NCI-H128 (cell line): ENCODE measurements around the gene CHEK2.
A peak's percentile ranks its signal among the peaks of the same experiment; 100 is the strongest.
"Not testable (repeated sequence)": the region's sequence is repeated elsewhere in the genome, so short reads cannot be mapped to it uniquely, and the experiment has no call there.

Experiments used
- DNase-seq: peaks from one replicate; lab custom pipeline; 2025; ENCODE audit not compliant: unreplicated experiment; lab: John Stamatoyannopoulos, UW

CHEK2 gene

DNA sequence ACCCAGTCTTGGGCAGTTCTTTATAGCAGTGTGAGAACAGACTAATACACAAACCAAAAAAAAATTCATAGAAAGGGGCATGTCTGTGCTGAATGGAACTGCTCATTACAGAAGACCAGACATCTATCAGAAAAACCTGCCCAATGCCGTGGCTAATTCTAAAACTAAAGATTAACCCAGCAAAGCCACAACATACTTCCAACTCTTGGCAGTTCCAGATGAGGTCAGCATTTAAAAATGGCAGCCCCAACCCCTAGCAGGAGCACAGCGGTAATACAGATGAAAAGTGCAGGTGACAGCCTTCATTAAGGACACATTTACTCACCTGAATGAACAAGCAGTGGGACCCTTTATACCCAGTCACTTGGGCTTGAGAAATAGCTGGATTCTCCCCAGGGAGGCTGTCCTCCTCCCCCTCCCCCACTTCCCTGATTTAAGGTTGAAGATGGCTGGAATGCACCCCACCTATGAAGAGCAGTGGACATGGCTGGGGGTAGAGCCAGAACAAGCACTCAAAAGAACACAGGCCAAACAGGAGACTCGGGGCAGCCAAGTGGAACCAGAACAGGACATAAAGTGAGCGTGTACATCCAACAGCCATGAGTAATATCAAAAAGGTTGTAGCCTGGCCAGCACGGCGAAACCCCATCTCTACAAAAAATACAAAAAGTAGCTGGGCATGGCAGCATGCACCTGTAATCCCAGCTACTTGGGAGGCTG, 48.4 kb downstream of the CHEK2 start:
- DNase-seq: not testable (repeated sequence)

GRCh38 chr22:28689796-28690195, 51.8 kb downstream of the CHEK2 start:
- not testable (repeated sequence) for DNase-seq

- DNase-seq: not testable (repeated sequence)
Measured at GRCh38 chr22:28682966-28683365, 58.7 kb downstream of the CHEK2 start.

DNA sequence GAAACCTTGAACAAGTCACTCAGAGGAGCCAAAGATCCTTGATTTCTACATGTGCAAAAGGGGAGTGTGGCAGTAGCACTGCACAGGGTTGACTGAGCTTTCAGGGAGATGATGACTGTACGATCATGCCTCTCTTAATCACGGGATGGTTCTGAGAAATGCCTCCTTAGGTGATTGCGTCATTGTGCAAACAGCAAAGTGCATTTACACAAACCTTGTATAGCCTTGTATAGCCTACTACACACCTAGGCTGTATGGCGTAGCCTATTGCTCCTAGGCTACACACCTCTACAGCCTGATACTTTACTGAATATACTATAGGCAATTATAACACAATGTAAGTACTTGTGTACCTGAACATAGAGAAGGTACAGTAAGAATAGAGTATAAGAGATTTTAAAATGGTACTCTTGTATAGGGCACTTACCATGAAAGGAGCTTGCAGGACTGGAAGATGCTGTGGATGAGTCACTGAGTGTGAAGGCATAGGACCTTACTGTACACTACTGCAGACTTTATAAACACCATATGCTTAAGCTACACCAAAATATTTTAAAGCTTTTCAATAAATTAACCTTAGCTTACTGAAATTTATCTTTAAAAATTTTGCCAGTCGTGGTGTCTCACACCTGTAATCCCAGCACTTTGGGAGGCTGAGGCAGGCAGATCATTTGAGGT, 60.7 kb downstream of the CHEK2 start:
- DNase-seq: not testable (repeated sequence)

DNA sequence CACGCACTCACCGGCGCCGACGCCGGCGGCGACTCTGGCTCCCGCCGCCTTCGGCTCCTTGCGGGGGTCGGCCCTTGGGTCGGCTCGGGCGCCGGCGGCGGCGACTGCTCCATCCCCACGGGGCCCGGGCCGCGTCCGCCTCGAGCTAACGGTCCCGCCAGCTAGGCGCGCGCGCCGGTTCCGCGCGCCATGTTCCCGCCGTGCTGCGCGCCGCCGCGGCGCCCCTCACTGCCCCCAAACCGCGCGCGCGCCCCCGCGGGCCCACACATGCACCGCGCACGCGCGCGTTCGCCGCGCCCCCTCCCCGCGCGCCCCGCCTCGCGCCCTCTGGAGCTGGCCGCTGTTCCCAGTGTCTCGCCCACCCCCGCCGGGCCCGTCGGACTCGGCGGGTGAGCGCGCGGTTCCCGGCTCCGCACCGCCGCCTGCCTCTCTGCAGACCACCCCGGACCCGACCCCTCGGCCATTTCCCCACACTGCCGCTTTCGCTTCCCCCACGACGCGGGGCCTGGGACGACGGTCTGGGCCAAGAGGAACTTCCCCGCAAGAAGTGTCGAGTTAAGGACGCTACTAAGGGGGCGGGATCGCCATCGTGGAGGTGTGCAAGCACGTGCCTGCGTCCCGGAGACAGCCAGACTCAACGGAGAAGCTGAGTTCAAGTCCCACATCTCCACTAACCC, 61.9 kb downstream of the CHEK2 start, which contains the start of gene TTC28:
TTC28 (minus strand) TSS at position 230 of the 677 bp plus-strand sequence; CDS start at position 113, 117 bp downstream.
- peak; percentile 22 for DNase-seq

- DNase-seq: not testable (repeated sequence)
Measured at GRCh38 chr22:28678778-28679610, 62.6 kb downstream of the CHEK2 start.

GRCh38 chr22:28678170-28678569, 63.5 kb downstream of the CHEK2 start:
- DNase-seq: not testable (repeated sequence)

DNA sequence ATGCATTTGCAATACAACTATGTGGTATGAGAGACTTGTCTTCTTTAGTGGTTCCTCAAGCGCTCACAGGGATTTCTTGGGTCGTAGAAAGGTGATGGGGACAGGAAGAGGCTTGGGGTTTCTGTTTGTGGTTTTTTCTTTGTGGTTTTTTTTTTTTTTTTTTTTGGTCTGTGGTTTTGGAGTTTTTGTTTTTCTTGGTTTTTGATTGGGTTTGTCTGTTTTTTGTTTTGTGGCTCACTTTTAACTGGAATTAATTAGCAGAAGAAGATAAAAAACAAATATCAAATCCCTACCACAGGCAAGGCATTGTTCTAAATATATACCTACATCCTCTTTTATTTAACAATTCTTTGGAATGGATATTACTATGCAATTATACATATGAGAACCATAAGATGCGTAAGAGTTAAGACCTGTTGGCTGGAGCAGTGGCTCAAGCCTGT, 67.5 kb downstream of the CHEK2 start:
- DNase-seq: no peak

GRCh38 chr22:28670756-28671155, 70.9 kb downstream of the CHEK2 start:
- no peak for DNase-seq

DNA sequence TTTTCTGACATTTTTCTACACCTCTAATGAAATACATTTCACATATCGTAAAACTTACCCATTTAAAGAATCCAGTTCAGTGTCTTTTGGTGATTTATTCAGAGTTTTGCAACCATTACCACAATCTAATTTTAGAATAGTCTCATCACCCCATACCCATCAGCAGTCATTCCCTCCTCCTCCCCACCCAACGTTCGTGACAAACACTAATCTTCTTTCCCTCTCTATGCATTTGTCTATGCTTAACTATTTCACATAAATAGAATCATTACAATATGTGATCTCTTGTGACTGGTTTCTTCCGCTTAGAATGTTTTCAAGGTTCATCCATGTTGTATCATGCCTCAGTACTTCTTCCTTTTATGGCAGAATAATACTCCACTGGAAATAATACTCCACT, 71.5 kb downstream of the CHEK2 start:
- DNase-seq: no peak

DNA sequence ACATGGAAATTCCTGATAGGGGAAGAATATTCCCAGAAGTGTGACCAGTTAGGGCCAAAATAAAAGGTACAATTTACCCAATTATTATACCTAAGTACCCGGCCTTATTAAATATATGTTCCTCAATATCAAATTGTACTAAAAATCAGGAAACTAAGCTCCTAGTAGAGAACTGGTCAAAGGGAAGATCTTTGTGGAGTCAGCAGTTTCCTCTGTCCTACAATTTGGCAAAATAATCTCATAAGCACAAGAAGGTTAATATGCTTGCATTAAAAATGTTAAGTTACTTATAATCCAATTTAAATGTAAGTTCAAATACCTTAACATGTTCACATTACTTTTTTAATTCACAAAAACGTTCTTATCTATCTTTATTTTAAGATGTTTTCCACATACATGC, 72.2 kb downstream of the CHEK2 start:
- DNase-seq: no peak

- not testable (repeated sequence) for DNase-seq
Measured at GRCh38 chr22:28663569-28663942, 78.1 kb downstream of the CHEK2 start.

DNA sequence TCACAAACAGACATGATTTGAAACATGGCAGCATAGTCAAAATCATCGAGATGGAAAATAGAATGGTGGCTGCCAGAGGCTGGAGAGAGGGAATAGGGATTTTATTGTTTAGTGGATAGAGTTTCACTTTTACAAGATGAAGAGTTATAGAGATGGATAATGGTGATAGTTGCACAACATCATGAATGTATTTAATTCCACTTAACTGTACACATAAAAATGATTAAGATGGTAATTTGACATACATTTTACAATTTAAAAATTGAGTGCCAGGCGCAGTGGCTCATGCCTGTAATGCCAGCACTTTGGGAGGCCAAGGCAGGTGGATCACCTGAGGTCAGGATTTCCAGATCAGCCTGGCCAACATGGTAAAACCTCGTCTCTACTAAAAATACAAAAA, 83.2 kb downstream of the CHEK2 start:
- no peak for DNase-seq

GRCh38 chr22:28656181-28656580, 85.4 kb downstream of the CHEK2 start:
- DNase-seq: no peak

DNA sequence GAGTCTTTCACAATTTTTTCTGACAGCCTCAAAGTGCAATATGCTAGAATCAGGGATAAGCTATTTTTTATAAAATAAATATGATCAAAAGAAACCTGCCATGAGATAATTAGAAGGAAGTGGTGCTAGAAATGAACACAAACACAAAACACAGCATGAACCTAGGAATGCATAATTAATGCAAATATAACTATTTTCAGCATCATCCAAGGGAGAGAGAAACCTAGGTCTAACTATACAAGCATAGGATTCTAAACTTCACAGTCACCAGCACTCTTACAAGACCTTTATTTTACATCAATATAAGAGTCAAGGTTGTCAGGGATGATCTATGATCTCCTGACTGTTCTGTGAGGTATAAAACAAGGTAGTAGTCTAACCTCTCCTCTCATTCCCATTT, 91.2 kb downstream of the CHEK2 start:
- no peak for DNase-seq

DNA sequence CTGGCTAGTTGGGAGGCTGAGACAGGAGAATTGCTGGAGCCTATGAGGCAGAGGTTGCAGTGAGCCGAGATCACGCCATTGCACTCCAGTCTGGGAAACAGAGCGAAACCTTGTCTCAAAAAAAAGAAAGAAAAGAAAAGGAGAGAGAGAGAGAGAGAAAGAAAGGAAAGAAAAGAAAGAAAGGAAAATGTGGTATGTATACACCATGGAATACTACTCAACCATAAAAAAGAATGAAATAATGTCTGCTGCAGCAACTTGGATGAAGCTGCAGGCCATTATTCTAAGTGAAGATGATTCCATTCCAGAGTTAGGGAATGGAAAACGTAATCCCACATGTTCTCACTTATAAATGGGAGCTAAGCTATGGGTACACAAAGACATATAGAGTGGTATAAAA, 92.8 kb downstream of the CHEK2 start:
- no peak for DNase-seq

GRCh38 chr22:28647216-28647615, 94.4 kb downstream of the CHEK2 start:
- DNase-seq: no peak

DNA sequence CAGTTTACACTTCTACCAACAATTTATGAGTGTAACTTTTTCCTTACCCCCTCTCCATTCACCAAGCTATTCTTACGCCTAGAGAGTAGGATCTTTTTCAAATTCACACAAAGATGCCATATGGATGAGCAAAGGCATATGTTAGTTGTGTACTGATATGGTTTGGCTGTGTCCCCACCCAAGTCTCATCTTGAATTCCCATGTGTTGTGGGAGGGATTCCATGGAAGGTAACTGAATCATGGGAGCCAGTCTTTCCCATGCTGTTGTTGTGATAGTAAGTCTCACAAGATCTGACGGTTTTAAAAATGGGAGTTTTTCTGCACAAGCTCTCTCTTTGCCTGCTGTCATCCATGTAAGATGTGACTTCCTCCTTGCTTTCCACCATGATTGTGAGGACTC, 102.3 kb downstream of the CHEK2 start:
- DNase-seq: no peak
